Right atrium auricular region (tissue), 2 donors: ENCODE measurements around the gene WDR81. TPM values are rescaled to one million over a fixed set of nuclear protein-coding genes. Genes with fewer than 3 reads are reported as not detected.

Experiments
- DNase-seq: peaks from one replicate; pipeline ENCODE4 v3.0.0-alpha.2; 2019; ENCODE audit warnings: low spot score
- H3K27ac ChIP-seq, 2 donors: fragments of 200-600 bp; sonication (generic); 1 replicate in 1 of 2; 2 replicates in 1 of 2; pipeline ENCODE4 v1.5.1; 2016 to 2019
- H3K27me3 ChIP-seq, 2 donors: fragments of 200-600 bp; sonication (generic); one replicate each; pipeline versions ENCODE4 v1.5.1 to v1.6.0; 2017 to 2019
- H3K36me3 ChIP-seq: fragments of 200-600 bp; sonication (generic); one replicate; pipeline ENCODE4 v1.5.1; 2016
- H3K4me1 ChIP-seq, 2 donors: fragments of 200-600 bp; sonication (generic); one replicate each; pipeline versions ENCODE4 v1.5.1 to v1.6.0; 2017 to 2019
- H3K4me3 ChIP-seq, 2 donors: fragments of 200-600 bp; sonication (generic); 1 replicate in 1 of 2; 2 replicates in 1 of 2; pipeline ENCODE4 v1.5.1; 2017 to 2019; ENCODE audit warnings: mild to moderate bottlenecking in 1 of 2, moderate library complexity in 1 of 2
- H3K9me3 ChIP-seq, 2 donors: fragments of 200-600 bp; sonication (generic); one replicate each; pipeline ENCODE4 v1.5.1; 2019
- CTCF ChIP-seq, 2 donors: fragments of 200-600 bp; sonication (generic); IDR thresholded peaks; one replicate each; pipeline ENCODE4 v1.5.1; 2019; ENCODE audit warnings: antibody characterized with exemption in 2 of 2
- microRNA counts, 2 donors: library from miRNA; unstranded; fragments of <30 nt; microRNA quantifications; one replicate each; lab custom pipeline; 2016 to 2017
- total RNA-seq, 2 donors: library from RNA; depleted of rRNA; stranded (reverse); fragments of >200 nt; gene quantifications; one replicate each; pipeline ENCODE4 v1.1.0, GENCODE V29; 2016

The WDR81 gene
- total RNA-seq, 2 donors from 2014 or later = 10.9 to 17.9 TPM

GRCh38 chr17:1783271-1783670, 58.8 kb downstream of the WDR81 start:
- no peak for TF ChIP-seq CTCF (IDR thresholded peaks at IDR 0.05)
- DNase-seq = no peak
- peaks cover 0 to 75% of the 10 kb centered on the region in 2 donors for H3K4me1 ChIP-seq

GRCh38 chr17:1783834-1784611, 59.5 kb downstream of the WDR81 start:
- peaks cover 5% of the 10 kb centered on the region for H3K36me3 ChIP-seq
- TF ChIP-seq CTCF (IDR thresholded peaks at IDR 0.05) = peak; percentile 61 to 85
- DNase-seq = peak; percentile 98

More at GRCh38 chr17:1783271-1783670, 58.8 kb downstream of the WDR81 start:
- Histone ChIP-seq H3K4me3 (peak overlapping the region in 1 of 2 donors; percentile 18), H3K27ac (peak overlapping the region; percentile 88 to 95), H3K27me3 (no peaks in the 10 kb centered on the region), H3K9me3 (no peaks in the 10 kb centered on the region), H3K36me3 (peaks cover 11% of the 10 kb centered on the region)

GRCh38 chr17:1785930-1786329, 61.4 kb downstream of the WDR81 start:
- H3K9me3 ChIP-seq = no peaks in the 10 kb centered on the region
- peaks cover 4% of the 10 kb centered on the region for H3K36me3 ChIP-seq
- H3K4me3 ChIP-seq = no peak overlapping the region
- TF ChIP-seq CTCF (IDR thresholded peaks at IDR 0.05) = no peak
- peak overlapping the region; percentile 77 to 95 for H3K27ac ChIP-seq
- DNase-seq = no peak
- H3K4me1 ChIP-seq = peaks cover 0 to 66% of the 10 kb centered on the region in 2 donors
- H3K27me3 ChIP-seq = no peaks in the 10 kb centered on the region

More at GRCh38 chr17:1783834-1784611, 59.5 kb downstream of the WDR81 start:
- Histone ChIP-seq H3K27me3 (no peaks in the 10 kb centered on the region), H3K4me1 (peaks cover 0 to 75% of the 10 kb centered on the region in 2 donors), H3K4me3 (peak overlapping the region in 1 of 2 donors; percentile 18), H3K9me3 (no peaks in the 10 kb centered on the region), H3K27ac (peak overlapping the region; percentile 88 to 95)

- H3K9me3 ChIP-seq = no peaks in the 10 kb centered on the region
- no peak overlapping the region for H3K4me3 ChIP-seq
- H3K36me3 ChIP-seq = no peaks in the 10 kb centered on the region
- peak overlapping the region; percentile 77 to 95 for H3K27ac ChIP-seq
- no peaks in the 10 kb centered on the region for H3K27me3 ChIP-seq
- H3K4me1 ChIP-seq = peaks cover 0 to 59% of the 10 kb centered on the region in 2 donors
- no peak for TF ChIP-seq CTCF (IDR thresholded peaks at IDR 0.05)
- DNase-seq = no peak
Observed at GRCh38 chr17:1786708-1787107, 62.2 kb downstream of the WDR81 start.

- peaks cover 0 to 52% of the 10 kb centered on the region in 2 donors for H3K4me1 ChIP-seq
- TF ChIP-seq CTCF (IDR thresholded peaks at IDR 0.05) = no peak
- peak overlapping the region; percentile 77 to 95 for H3K27ac ChIP-seq
- H3K9me3 ChIP-seq = no peaks in the 10 kb centered on the region
- peak; percentile 94 for DNase-seq
- H3K4me3 ChIP-seq = no peak overlapping the region
- H3K36me3 ChIP-seq = no peaks in the 10 kb centered on the region
- H3K27me3 ChIP-seq = no peaks in the 10 kb centered on the region
Observed at GRCh38 chr17:1787301-1787902, 62.9 kb downstream of the WDR81 start.

MicroRNA genes within 50 kb of the gene (microRNA counts, 767-probe panel; counts per million panel counts)
- 3,975 to 7,927 counts per million in 2 donors for microRNA hsa-miR-22-3p (lab: Ali Mortazavi, UCI)

Other genes starting within 250 kb of the WDR81 start
- 100 to 1,000 TPM in 1 of 2 donors, 10 to 100 TPM in 1; 83.6 to 161 TPM for gene MYO1C, start 232.0 kb upstream of the WDR81 start, total RNA-seq
- gene INPP5K, start 208.1 kb upstream of the WDR81 start, total RNA-seq = 10 to 100 TPM; 64.9 to 78.1 TPM
- 10 to 100 TPM; 35.1 to 39.6 TPM for gene PITPNA, start 161.9 kb upstream of the WDR81 start, total RNA-seq
- gene SLC43A2, start 95.9 kb upstream of the WDR81 start, total RNA-seq = 1 to 10 TPM; 3.6 to 9.8 TPM
- gene SCARF1, start 79.0 kb upstream of the WDR81 start, total RNA-seq = 10 to 100 TPM in 1 of 2 donors, 1 to 10 TPM in 1; 8.6 to 14.8 TPM
- gene RILP, start 74.8 kb upstream of the WDR81 start, total RNA-seq = 10 to 100 TPM; 38.6 to 60.7 TPM
- gene PRPF8, start 39.8 kb upstream of the WDR81 start, total RNA-seq = 100 to 1,000 TPM in 1 of 2 donors, 10 to 100 TPM in 1; 90.1 to 144 TPM
- 1 to 10 TPM; 1.1 to 3.7 TPM for gene TLCD2, start 14.3 kb upstream of the WDR81 start, total RNA-seq
- 1 to 10 TPM; 1.0 to 1.5 TPM for gene SERPINF2, start 18.2 kb downstream of the WDR81 start, total RNA-seq
- 100 to 1,000 TPM; 348 to 498 TPM for gene SERPINF1, start 37.4 kb downstream of the WDR81 start, total RNA-seq
- 1 to 10 TPM; 6.2 to 7.1 TPM for gene SMYD4, start 105.2 kb downstream of the WDR81 start, total RNA-seq
- gene RPA1, start 105.3 kb downstream of the WDR81 start, total RNA-seq = 10 to 100 TPM; 20.9 to 26.9 TPM